GM18511 (cell line): ENCODE measurements around the gene PON1.

ENCODE experiments used
- ATAC-seq: cut with Tn5 transposase; IDR thresholded peaks from one replicate; pipeline ENCODE4 v1.9.1; 2021; ENCODE audit warnings: mild to moderate bottlenecking, moderate library complexity; ENCODE audit not compliant: unreplicated experiment

The PON1 gene

GRCh38 chr7:95261895-95262415 is 62.4 kb downstream of the PON1 start:
- no peak for ATAC-seq

- no peak for ATAC-seq
These were observed 68.6 kb downstream of the PON1 start for GRCh38 chr7:95255691-95256090.

GRCh38 chr7:95253986-95254385 is 70.3 kb downstream of the PON1 start:
- no peak for ATAC-seq

GRCh38 chr7:95251966-95252365 is 72.4 kb downstream of the PON1 start:
- ATAC-seq: no peak

- no peak for ATAC-seq
These were observed 73.8 kb downstream of the PON1 start for GRCh38 chr7:95250571-95250970.
